GM20431 (cell line): ENCODE results near the gene ANAPC2.

Experiments
- in situ Hi-C: fragments of 300-500 bp; cut with MseI, MboI; formaldehyde crosslinking; loops from one replicate; pipeline ENCODE4 v1.15.0; 2020; ENCODE audit warnings: low sequenced_read_pairs; ENCODE audit not compliant: unreplicated experiment

Gene ANAPC2

DNA sequence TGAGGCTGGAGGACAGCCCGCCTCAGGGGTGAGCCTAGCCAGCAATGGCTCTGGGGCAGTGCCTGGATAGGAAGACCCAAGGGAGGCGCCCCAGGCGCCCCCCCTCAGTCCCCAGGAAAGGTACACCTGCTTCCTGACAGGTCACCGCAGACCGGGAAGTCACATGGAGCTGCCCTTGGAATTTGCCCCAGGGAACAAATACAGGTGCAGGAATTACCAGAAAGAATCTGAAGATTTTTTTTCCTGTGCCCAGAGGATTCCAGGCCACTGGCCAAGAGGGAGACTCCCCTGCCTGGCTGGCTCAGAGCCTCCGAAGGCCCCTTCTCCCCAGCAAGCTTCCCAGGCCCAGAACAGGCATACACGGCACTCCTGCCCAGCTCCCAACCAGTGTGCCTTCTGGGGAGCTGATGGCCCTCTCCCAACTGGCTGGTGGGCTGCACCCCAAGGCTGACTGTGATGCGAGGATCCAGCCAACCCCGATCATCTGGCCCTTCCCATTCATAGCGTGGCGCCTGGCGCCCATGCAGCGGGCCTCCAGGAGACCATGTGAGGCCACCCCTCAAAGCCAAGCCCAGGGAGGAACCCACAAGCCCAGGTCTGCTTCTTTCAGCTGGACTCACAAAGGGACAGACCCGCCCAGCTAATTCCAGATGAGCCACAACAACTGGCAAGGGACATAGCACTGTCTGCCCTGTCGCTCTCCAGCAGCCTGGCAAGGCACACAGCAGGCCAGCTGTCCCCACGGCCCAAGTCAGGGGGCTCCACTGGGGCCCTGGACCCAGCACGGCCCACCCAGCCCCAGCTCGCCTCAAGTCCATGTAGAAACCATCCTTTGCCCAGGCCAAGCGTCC, 9.9 kb upstream of the ANAPC2 start:
- in situ Hi-C loops = no loop called here

DNA sequence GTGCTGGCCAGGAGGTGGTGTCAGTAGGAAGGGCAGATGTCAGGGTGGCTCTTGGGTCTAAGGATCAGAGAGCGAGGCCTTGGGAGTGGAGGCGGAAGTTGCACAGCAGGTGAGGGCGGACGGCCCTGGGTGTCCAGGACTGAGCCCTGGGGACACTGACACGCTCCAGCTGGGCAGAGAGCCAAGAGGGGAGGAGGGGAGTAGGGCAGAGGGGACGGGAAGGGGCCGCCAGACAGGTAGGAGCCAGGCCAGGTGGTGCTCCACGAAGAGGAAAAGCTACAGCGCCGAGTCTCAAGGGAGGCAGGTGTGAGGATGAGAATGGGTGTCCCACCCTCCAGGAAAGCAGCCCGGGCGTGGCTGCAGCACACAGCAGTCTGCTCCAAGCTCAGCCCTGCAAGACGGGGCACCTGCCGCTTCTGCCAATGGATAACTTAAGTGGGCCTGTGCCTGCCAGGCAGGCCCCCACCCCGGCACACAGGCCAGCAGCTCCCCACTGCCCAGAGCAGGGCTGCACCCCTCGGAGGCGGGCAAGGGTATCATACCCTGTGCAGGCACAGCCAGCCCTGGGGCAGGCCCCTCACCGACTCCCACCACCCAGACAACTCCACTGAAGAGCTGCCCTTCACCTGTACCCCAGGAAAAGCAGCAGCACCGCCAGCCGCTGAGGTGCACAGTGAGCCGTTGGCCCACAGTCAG, 7.3 kb upstream of the ANAPC2 start:
- in situ Hi-C loops = no loop called here

DNA sequence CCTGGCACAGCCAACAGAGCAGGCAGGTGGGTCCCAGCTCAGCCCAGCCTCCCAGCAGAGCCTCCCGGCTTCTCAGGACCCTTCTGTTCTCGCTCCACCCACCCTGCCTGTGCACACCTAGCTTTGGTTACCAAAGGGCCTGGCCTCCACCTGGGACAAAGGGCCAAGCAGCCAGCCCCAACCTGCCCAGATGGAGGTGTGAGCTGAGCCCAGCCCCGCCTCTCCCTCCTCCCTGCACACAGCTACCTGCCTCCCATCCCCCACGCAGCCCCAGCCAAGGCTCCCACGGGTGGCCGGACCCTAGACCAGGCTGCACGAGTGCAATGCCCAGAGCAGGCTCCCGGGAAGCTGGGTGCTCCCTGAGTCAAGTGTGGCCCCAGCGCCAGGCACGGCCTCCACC, 6.5 kb upstream of the ANAPC2 start:
- in situ Hi-C loops = no loop called here

DNA sequence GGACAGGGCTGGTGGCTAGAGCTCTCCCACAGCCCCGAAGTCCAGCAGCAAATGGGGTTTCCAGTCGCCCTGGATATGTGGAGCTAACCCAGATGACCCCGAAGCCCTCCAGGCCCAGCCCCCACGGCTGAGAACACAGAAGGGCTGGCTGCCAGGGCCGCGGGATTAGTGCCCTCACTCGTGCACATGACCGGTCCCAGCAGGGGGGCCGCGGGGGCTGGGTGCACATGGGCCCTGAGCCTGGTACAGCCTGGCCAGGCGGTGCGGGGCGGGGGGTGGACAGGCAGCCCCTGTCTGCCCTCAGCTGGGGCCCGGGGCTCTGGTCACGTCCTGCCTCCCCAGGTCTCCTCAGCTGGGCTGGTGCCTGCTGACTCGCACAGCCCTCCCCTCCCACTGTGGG, 6.0 kb upstream of the ANAPC2 start:
- in situ Hi-C loops = no loop called here

GRCh38 chr9:137193771-137194170, 5.4 kb upstream of the ANAPC2 start:
- in situ Hi-C loops = no loop called here

DNA sequence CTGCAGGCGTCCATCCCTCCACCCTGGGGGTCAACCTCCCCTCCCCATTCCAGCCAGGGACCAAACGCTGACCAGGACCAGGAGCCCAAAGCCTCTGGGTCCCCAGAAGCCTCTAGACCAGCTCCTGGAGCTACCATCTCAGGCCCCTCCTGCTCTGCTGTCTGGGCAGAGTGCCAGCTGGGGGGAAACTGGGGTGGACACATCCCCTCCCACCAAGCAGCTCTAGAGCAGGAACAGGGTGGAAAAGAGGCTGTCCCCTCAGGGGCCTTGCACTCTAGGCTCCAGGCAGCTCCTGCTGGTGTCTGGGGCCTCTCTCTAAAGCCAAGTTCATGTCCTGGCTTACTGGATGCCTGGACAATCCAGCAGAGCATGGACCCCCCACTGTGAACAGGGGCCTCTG, 4.5 kb upstream of the ANAPC2 start:
- in situ Hi-C loops = no loop called here

GRCh38 chr9:137192448-137192780, 4.1 kb upstream of the ANAPC2 start:
- in situ Hi-C loops = no loop called here

DNA sequence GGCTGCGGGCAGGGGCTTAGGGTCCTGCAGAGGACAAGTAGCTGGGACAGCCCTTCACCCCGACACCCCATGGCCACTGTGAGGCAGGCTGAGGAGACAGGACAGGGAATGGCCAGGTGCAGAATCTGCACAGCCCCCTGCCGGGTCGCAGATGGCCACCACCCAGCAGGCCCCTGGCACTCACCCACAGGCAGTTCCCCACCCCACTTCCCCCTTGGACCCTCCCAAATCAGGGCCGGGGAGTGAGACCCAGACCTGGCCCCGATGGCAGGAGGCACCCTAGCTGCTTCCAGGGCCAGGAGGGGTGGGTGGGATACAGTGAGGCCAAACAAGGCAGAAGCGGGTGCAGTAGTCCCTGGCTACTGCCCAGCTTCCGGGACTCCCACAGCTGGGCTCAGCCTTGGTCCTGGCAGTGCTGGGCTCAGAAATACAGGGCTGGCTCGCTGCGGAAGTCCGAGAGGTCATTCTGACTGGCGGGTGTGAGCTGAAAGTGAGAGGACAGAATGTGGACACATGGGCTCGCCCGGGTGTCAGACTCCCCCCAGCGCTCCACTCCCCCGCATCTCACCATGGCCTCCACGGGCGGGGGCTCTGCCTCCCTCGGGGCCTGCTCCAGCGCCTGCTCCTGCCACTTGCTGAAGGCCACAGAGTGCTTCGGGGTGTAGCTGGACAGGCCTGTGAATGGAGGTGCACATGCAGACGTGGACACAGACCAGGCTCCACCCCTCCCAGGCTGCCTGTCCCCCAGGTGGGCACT, 3.5 kb upstream of the ANAPC2 start:
- in situ Hi-C loops = no loop called here

GRCh38 chr9:137191245-137191644, 2.9 kb upstream of the ANAPC2 start:
- in situ Hi-C loops = no loop called here

- in situ Hi-C loops = no loop called here
Observed at GRCh38 chr9:137190315-137190856, 2.0 kb upstream of the ANAPC2 start.

DNA sequence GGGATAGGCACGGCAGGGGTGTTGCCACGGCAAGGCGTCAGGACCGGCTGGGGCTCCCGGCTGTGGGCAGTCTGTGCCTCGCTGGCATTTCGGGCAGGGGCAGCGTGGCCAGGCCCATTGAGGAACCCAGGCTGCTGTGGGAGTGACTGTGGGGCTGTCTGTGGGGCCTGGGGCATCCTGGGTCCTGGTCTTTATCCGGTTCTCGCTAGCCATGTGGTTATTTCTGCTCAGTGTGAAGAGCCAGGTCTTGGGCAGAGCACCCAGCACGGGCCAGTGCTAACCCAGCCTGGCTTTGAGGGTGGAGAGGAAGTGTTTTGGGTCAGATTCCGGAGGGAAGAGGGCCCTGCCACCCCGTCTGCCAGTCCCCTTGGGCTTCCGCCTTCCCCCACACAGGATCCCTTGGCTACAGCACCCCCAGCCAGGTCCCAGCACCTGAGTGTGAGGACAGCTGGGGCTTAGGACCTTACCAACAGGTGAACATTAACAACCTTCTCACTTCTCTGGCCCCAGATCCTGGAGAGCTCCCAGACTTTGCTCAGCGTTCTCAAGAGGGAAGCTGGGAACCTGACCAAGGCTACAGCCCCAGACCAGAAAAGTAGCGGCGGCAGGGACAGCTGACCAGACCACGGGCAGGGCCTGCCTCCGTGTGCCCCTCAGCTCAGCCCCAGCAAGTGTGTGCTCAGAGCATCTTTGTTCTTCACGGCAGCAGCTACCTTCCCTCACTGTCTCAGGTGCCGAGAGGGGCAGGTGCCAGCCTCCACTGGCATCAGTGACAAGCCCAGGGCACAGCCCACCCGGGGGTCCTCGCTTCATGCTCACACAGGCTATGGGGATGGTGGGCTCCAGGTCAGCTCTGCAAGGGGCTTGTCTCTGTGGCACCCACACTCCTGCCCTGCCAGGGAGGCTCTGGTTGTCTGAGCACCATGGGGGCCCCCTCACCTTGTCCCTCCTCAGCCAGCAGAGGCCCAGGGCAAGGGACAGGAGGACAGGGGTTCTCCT, 1.2 kb upstream of the ANAPC2 start:
- in situ Hi-C loops = no loop called here

GRCh38 chr9:137188086-137188489, 272 bp downstream of the ANAPC2 start:
- in situ Hi-C loops = no loop called here

DNA sequence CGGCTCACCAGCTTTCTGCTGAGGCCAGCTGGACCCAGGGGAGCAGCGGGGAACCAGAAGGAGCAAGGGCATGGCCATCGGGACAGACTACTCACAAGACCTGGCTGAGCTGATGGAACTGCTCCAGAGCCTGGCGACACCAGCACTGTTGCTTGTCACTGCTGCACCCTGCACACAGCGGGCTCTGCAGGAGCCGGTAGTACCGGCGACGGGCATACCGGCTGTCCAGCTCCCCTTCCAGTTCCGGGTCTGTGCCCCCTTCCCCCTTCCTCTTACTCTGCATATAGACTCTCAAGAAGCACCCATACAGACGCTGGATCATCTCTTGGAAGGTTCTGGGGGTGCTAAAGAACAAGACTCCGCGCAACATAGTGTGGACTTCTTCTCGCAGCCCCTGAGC, 974 bp downstream of the ANAPC2 start:
- in situ Hi-C loops = no loop called here

DNA sequence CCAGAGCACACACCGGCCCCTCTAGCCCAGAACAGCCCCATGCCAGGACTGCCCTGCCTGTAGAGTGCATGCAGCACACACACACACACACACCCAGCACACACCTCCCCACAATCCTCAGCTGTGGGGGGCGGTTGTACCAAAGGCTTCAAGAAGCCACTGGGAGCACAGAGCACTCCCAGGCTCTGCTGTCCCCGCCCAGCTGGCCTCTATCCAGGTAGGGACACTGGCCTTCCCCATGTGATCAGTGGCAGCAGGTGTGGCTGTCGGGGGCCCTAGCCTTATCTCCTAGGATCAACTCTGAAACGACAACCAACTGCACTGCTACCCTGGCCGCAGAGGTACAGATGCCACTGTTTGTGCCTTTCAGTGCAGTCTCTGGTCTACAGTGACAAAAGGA, 2.0 kb downstream of the ANAPC2 start:
- in situ Hi-C loops = no loop called here

GRCh38 chr9:137185921-137186320, 2.4 kb downstream of the ANAPC2 start:
- in situ Hi-C loops = no loop called here

GRCh38 chr9:137184881-137185660, 3.3 kb downstream of the ANAPC2 start:
- in situ Hi-C loops = no loop called here

DNA sequence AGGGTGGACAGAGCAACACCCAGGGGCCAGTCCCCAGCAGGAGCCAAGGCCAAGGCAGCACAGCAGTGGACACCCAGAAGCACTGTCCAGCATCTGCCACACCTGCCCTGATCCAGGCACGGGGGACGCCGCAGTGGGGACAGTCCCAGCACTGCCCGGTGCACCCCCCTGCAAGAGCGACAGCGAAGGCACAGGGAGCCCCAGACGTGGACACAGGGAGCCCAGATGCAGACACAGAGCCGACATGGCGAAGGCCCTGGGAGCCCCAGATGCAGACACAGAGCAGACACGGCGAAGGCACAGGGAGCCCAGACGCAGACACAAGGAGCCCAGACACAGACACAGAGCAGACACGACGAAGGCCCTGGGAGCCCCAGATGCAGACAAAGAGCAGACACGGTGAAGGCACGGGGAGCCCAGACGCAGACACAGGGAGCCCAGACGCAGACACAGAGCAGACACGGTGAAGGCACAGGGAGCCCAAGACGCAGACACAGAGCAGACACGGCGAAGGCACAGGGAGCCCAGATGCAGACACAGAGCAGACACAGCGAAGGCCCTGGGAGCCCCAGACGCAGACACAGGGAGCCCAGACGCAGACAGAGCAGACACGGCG, 4.3 kb downstream of the ANAPC2 start:
- in situ Hi-C loops = no loop called here

DNA sequence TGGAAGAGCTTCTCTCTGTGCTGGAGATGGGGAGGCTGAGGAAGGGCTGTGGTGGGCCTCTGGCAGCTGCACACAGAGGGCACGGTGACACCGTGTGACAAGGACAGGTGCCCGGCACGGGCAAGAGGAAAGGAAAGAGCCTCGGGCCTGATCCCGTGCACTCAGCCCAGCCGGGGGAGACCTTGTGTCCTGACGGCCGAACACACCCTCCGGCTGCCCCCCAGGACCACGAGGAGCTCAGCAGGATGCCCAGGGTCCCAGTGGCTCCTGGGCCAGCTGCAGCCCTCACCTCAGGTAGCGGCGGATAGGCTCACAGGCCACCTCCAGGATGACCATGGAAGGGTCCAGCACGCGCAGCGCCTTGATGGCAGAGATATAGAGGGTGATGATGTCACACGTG, 5.5 kb downstream of the ANAPC2 start:
- in situ Hi-C loops = no loop called here
